SHP77 treated with DMSO at 0.1 percent for 48 hours (cell line): ENCODE results near the gene AGAP1.

Source experiments
- DNase-seq: peaks from one replicate; lab custom pipeline; 2025; lab: John Stamatoyannopoulos, UW

AGAP1 gene

DNA sequence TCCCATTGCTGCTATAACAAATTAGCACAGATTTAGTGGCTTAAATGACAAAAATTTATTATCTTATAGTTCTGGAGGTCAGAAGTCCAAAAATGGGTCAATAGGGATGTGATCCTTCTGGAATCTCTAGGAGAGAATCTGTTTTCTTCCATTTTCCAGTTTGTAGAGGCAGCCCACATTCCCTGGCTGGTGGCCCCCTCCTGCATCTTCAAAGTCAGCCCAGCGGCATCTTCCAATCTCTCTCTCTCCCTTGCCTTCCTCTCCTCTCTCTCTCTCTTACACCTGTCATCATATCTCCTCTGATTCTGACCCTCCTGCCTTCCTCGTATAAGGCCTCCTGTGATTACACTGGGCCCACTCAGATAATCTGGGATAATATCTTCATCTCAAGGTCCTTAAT, 3.9 kb upstream of the AGAP1 start:
- DNase-seq, result no peak

DNA sequence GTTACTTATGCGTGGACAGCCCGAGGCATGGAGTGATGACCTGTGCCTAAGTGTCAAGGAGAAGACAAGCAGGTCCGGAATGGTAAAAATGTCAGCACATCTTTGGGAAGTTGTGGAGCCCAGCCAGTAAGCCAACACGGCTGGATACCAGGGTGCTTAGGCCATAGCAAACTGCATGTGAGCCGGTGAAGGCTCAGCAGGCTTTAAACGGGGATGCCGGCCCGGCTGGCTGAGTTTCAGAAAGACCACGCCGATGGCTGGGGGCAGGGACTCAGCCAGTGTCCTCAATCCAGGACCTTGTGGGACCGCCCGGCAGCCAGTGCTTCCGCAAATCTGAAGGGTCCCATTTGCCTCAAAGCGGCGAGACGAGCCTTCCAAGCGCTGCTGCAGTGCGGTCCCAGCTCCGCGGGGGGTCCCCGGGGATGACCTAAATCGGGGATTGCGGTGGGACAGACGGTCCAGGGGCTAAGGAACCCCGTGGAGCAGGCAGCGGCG, 946 bp upstream of the AGAP1 start:
- DNase-seq, result no peak

DNA sequence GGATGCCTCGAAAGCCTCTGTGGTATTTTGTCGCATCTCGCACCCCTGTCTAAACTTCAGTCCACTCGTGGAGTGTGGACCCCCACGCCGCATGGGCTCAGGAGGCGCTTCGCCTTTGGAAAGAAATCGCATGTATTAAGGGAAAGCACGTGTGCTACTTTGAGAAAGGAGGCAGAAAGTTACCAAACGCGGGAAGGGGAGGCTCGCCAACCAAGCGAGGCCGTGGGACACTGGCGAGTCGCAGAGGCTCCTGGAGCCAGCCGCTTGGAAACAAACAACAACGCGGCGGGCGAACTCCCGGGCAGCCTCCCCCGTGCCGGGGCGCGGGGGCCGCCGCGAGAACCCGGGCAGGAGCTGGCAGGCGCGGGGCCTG, 455 bp upstream of the AGAP1 start:
- DNase-seq, result no peak

DNA sequence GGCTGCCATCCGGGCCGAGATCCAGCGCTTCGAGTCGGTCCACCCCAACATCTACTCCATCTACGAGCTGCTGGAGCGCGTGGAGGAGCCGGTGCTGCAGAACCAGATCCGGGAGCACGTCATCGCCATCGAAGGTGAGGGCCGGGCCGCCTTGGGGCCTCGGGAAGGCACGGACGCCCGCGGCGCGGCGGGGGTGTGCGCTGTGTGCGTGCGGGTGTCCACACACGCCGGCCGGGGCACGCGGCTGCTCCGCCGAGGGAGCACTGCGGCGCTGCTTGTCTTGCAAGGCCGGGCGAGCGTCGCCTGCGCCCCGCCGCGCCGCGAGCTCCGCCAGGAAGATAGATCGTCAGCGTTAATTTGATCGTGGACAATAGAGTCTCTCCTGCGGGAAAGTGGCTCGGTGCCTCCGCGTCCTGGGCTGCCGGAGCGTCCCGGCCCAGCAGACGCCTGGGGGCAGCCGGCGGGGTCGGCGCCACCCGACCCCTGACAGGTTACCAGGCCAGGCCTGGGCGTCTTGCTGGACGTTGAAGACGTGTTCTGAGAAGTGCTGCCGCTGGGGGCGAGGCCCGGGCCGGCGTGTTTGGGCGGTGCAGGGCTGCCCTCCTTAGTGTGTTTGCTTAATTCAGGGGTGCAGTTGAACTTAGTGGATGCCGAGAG, 1.0 kb downstream of the AGAP1 start:
- DNase-seq, result no peak

DNA sequence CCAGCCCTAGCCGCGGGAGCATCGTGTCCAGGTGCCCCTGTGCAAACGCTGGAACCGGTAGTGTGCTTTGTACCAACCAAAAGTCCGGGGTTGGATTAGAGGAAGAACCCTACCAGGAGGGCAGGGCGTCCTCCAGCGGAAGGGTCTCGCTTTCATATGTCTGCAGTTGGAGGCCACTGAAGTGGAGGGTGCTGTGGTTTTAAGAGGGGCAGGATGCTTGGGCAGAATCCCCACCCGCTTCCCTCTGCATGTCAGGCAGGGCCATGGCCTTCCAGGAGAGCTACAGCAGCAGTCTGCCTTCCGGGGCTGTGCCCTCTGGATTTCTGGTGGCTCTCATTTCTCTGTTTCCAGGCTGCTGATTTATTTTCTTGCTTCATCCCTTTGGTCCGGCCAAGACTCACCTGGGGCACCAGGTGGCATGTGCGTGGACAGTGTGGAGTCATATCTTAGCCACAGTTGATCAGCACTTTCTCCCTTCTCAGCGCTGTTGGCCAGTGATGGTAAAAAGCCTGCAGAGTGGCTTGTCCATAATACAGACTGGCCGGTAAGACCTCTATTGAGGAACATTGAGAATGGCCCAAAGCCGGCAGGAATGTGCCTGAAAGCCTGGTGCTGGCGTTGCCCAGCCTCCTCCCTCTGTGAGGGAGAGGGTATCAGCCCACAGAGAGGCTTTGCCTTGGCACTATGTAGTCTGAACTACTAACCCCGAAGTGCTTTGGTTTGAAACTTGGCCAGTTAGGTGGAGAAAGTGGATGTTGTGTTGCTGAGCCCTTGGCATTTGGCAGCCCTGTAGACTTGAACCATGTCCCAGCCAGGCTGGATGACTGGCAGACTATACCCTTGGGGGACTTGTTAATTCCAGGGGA, 1.8 kb downstream of the AGAP1 start:
- no peak for DNase-seq

DNA sequence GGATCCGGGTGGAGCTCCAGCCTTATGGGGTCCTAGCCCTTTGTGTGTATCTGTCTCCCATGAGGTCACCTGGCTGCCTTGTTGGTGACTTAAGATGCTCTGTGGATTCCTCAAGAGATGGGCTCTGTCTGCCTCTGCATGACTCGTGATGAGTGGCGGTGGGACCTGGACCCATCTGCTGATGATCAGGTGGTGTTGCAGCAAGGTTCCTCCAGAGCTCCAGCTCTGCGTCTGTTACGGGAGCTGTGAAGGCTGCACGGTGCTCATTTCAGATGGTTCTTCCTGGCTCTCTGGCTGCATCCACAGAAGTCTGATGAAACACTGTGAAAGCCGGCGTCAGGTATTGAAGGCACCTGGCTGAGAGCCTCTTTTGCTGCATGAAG, 2.4 kb downstream of the AGAP1 start:
- DNase-seq, result no peak

DNA sequence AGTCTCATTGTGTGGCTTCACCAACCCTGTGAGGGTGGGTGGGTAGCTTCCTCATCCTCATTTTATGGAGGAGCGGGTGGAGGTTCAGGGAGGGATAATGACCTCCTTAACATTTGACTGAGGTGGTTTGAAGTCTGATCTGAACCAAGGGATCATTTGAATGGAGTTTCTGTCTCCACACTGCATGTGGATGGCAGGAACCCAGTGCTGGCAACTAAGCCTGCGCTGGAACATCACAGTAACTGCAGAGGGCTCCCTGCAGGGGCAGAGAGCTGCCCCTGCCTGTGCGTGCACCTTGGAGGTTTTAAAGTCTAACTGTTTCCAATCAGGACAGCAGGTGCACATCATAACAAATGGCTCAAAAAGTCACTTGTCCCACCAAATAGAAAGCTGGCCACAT, 3.3 kb downstream of the AGAP1 start:
- no peak for DNase-seq

DNA sequence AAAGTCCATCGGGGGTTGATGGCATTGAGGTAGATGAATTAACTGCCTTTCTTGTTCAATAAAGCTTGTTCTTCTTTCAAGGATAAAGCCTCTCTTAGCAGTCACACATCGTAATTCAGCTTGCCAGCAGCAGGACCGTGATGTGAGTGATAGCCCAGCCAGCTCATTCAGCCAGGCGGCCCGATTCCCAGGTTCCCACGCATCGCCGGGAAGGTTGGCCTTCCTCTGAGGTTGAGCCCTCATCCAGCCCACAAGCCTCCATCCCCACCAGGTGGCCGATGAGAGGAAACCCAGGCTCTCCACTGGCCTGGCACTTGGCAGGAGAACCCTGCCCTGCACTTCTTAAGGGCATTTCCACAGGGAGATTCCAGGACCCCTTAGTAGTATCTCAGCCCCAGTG, 4.7 kb downstream of the AGAP1 start:
- DNase-seq, result no peak

DNA sequence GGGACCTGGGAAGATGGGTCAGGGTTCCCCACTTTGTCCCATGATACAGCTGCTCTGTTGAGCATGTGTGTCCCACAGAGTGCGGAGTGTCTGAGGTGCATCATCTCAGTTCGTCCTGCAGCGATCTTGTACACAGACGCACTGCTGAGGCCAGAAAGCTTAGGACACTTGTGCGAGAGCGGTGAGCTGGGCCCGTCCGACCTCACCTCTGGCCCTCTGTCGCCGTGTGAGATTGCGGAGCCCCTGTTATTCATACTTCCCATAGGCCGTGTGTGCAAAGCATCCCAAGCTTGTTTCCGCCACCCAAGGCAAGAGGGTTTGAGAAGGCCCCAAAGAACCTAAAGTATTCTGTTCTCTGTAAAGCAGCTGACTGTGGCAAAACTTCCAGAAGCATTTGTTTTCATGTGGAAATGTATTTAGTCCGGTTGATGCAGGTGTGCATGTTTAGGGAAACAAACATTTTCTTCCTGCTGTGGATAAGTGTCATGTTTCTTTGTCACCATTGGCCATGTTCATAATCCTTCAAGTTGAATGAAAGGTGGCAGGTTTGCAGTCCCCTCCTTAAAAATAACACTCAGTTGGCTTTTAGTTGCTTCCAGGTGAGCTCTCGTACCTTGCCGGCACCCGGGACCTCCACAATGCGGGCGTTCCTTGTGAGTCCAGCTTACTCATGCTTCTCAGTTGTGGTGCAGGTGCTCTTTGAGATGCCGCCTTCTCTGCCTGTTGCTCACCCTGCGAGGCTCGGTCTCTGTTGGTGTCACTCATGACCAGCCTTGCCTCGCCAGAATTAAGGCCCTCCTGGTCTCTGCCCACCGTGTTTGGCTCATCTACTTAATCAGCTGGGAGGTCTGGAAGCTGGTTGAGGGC, 5.3 kb downstream of the AGAP1 start:
- no peak for DNase-seq

DNA sequence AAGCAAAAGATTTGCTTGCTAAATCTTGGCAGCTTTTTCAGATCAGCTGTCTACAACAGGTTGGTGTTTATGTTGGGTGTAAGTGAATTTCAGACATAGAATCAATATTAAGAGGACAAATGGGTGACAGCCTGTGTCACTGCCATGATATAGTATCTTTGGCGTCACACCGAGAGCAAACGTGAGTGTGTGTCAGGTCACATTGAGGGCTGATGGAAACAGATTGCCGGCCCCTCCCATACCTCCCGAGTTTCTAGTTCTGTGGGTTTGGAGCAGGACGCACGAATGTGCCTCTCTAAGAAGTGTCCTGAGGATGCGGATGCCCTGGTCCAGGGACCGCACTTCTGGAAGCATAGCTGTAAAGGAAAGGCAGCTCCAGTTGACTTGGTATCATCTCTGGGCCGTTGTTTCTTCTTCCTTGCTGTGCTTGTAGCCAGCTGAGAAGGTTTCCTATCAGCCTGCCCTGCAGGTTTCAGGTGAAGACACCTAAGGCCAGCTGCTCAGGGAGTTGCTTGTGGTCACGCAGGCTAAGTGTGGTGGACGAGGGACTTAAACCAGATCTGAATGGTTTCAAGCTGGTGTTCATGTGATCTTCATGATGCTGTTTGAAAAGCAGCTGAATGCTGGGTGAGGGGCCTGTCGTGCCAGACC, 6.4 kb downstream of the AGAP1 start:
- DNase-seq, result no peak

DNA sequence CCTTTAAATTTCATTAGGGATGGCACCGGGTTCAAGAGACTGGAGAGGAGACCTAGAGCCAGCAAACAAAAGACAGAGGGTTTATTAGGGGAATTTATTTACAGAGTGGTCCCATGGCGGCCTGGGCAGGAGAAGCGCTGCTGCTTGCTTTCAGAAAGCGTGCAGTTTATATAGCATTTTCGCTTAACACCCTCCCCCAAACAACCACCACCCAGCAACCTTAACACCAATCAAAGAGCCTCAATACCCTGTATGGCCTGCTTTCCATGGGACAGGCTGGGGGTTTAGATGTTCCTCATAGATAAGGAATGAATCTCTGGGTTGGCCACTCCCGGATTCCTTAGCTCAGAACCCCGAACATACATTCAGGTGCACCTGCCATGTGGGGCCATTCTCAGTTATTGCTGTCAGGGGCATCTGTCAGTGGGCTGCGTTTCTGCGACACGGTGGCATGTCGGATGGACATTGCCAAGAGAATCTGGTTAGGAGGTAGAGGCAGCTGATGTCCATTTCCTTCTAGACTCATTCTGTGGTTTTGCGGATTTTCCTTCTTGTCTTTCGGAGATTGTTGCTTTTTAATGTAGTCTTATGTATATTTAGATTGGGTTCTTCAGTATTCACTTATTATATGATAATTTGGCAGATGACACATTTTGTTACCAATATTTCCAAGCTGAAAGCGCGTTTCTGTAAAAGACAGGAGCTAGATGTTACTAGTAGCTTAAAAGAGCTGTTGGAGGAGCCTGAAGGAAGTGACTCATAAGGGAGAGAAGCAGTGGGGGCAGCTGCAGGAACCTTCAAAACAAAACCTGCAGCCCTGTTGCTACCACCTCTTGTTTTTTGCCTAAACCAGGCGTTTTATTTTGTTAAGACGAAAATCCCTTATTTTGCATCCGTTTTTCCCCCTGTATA, 7.2 kb downstream of the AGAP1 start:
- DNase-seq, result no peak

DNA sequence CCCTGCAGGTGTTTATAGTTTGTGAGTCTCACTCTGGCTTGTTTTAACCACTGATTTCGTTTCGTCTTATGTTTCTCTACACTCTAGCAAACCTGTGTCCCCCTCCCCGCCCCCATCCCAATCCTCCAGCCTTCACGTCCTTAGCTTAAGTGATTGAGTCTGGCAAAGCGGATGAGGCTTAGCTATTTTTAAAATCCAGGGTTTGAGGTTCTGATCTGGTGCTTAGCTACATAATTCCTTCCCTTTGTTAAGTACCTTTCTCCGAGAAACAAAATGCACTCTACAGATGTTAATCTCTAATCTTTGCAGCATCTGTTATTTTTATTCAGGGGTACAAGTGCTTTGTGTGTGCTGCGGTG, 7.8 kb downstream of the AGAP1 start:
- no peak for DNase-seq

DNA sequence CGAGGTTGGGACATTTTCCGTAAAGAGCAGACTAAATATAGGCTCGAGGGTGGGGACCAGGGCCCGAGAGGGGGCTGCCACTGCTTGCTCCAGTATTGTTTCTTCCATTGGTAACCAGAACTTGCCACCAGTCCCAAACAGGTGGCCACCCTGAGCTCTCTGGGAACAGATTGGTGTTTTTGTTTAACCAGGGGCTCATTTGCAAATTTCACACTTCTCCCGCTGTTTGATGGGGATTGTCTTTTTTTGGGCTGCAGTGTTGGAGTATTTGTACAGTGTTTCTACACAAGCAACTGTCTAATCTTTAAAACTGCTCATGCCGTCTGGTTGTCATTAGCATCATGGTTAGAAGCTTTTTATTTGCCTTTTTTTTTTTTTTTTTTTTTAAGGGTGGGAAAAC, 8.5 kb downstream of the AGAP1 start:
- DNase-seq, result no peak

DNA sequence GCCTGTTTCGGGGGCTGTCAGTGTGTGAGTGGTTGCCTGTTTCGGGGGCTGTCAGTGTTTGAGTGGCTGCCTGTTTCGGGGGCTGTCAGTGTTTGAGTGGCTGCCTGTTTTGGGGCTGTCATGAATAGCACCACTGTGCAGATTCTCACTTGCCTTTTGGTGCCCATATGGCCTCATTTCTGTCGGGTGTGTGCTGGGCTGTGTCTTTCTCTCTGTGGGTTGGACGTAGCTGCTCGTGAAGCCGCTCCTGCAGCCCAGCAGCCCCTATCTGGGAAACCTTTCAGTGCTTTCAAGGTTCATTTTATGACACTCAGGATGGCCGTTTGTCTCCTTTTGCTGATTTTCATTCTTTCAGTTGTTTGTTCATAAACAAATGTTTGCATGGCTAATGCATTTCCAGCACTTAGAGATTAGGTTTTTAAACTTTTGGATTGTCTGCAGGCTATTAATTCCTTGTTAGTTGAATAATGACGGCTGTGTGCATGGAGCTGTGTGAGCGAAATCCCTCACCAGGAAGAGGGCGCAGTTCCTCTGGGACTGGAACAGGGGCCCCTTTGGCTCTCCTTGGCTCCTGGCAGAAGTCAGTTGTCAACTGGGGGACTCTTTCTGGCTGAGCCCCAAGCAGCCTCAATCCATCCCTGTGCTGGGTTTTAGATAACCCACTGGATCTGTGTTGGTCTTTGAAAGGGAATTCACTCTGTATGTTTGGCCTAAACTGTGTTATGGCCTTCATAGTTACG, 10.8 kb downstream of the AGAP1 start:
- no peak for DNase-seq

DNA sequence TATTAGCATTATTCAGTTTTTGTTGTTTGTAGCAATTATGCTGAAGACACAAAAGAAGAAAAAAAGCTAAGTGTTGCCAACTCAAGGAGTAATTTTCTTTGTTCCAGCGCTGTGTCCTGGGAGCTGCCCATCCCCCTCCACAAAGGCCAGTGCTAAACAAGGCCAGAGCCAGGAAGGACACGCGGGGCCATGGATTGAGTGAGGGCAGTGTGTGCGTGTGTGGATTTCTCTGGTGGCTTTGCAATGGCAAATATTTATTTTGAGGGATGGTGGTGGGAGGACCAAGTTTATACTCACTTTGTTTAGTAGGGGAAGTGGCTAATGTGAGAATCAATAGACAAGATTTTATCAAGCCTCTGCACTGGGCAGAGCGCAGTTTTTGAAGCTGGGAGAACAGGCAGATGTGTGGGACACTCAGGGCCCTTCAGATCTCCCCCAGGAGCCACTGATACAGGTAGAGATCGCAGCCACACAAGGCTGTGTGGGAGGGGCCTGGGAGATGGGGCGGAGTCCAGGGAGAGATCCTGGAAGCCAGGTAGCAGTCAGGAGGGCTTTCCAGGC, 11.4 kb downstream of the AGAP1 start:
- no peak for DNase-seq

DNA sequence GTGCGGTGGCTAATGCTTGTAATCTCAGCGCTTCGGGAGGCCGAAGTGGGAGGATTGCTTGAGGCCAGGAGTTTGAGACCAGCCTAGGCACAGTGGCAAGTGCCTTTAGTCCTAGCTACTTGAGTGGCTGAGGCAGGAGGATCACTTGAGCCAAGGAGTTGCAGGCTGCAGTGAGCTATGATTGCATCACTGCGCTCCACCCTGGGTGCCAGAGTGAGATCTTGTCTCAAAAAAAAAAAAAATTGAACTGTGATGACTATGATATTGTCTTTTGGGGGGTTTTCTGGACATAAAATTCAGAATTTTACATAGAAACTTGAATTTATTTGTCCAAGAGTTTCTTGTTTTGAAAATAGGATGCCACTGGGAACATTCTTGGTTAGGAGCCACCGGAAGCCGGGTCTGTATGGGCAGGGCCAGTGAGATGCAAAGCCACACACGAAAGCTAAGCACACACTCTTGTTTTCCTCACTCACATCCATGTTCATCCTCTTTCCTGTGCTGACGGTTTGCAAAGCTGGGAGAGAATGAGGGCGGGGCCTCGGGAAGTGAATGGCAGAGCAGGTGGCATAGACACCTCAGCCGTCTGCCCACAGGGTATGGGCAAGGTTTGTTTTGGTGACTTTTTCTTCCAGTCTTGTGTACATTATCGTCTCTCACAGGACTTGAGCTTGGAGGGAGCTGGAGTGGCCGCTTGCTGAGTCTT, 12.6 kb downstream of the AGAP1 start:
- DNase-seq, result no peak

DNA sequence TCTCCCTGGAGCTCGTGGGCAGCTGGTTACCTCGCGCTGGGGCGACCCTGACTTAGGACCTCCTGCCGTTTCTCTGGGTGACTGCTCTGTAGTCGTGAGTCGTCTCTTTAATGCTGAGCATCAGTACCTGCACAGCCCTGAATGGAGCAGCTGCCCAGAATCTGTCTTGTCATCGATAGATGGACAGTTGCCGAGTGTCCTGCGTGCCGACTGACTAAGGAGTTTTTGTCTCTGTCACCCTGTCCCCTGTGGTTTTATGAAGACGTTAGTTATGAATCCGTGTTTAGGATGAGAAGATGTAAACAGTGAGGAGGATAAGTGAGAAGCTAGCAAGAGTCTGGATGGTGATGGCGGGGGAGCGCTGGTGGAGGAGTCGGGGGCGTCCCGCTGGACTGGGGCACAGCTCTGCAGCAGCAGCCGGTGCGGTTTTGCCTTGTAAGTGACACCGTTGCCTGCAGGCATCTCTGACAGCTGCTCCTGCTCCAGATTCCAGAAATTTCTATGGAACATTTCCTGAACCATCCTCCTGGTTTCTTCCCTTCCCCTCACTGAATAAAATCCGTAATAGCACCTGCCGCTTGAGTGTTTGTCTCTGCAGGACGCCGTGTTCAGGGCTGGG, 13.3 kb downstream of the AGAP1 start:
- DNase-seq, result no peak

DNA sequence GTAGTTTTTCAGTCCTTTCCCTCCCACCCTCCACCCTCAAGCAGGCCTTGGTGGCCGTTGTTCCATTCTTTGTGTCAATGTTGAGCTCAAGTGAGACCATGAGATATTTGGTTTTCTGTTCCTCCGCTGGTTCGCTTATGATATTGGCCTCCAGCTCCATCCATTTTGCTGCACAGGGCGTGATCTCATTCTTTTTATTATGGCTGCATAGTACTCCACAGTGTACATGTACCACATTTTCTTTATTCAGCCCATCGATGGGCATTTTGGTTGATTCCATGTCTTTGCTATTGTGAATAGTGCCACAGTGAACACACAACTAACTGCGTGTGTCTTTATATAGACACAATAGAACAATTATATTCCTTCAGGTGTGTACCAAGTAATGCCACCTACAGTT, 14.1 kb downstream of the AGAP1 start:
- DNase-seq, result no peak
